Endothelial cell of umbilical vein (primary cell): ENCODE data around the gene ADAMTS14. TPM values are rescaled to one million over a fixed set of nuclear protein-coding genes. Genes with fewer than 3 reads are reported as not detected.

ENCODE experiments used
- BruUV-seq: library from RNA; stranded (reverse); fragments of 400-500 nt; replicated peaks from 2 replicates; lab custom pipeline; 2021; lab: Mats Ljungman, UMichigan
- CTCF ChIA-PET: fragments of 300-600, 350-600 bp; sonication (Branson Sonifier 250); formaldehyde crosslinking; loops from one replicate; lab custom pipeline; 2021; ENCODE audit warnings: antibody characterized with exemption, inconsistent platforms; lab: Charles Lee
- POLR2A ChIA-PET: fragments of 300-600, 350-600 bp; sonication (Branson Sonifier 250); formaldehyde crosslinking; loops from one replicate; lab custom pipeline; 2021; ENCODE audit warnings: antibody characterized with exemption, inconsistent platforms; lab: Charles Lee
- DNase-seq: peaks from one replicate; pipeline ENCODE4 v3.0.0-alpha.2; 2011; ENCODE audit warnings: low read depth, low spot score
- FAIRE-seq: peaks from 2 replicates; lab custom pipeline; 2011; peaks lifted over from hg19 to GRCh38; lab: Jason Lieb, UNC
- H2AFZ ChIP-seq: 2 replicates; pipeline ENCODE4 v1.6.0; 2012; ENCODE audit warnings: low read depth, low read length, control low read depth, inconsistent platforms
- H3K27ac ChIP-seq: 2 replicates; pipeline ENCODE4 v1.5.1; 2011; ENCODE audit warnings: low read depth, mild to moderate bottlenecking, control low read depth, low read length, moderate library complexity; ENCODE audit not compliant: insufficient read depth
- H3K27me3 ChIP-seq, 2 experiments: 2 replicates each; pipeline versions ENCODE4 v1.6.0 to v1.6.1; 2011; ENCODE audit warnings: low read length in 2 of 2, mixed read lengths in 1 of 2; ENCODE audit not compliant: control insufficient read depth in 2 of 2, insufficient read depth in 2 of 2
- H3K36me3 ChIP-seq, 2 experiments: 2 replicates in 1 of 2; 3 replicates in 1 of 2; pipeline ENCODE4 v1.5.1; 2011; ENCODE audit warnings: low read length in 2 of 2, mild to moderate bottlenecking in 1 of 2, moderate library complexity in 1 of 2; ENCODE audit not compliant: control insufficient read depth in 2 of 2, insufficient read depth in 2 of 2; ENCODE audit errors: extremely low read depth in 1 of 2
- H3K4me1 ChIP-seq: 3 replicates; pipeline ENCODE4 v1.5.1; 2011; ENCODE audit warnings: mild to moderate bottlenecking, low read length; ENCODE audit not compliant: control insufficient read depth, insufficient read depth; ENCODE audit errors: extremely low read depth
- H3K4me2 ChIP-seq: 2 replicates; pipeline ENCODE4 v1.6.1; 2011; ENCODE audit warnings: low read length, control low read depth, mixed read lengths; ENCODE audit not compliant: insufficient read depth
- H3K4me3 ChIP-seq, 3 experiments: fragments of 200-600 bp in 1 of 3; sonication (generic), shearing (Covaris generic) in 1 of 3; replicated peaks in 1 of 3; 2 replicates each; pipeline ENCODE4 v1.5.1; 2011 to 2016; ENCODE audit warnings: control low read depth in 3 of 3, low read length in 3 of 3, mild to moderate bottlenecking in 2 of 3, inconsistent platforms in 1 of 3, low read depth in 1 of 3, moderate library complexity in 1 of 3; ENCODE audit not compliant: insufficient read depth in 1 of 3
- H3K79me2 ChIP-seq: 2 replicates; pipeline ENCODE4 v1.6.0; 2012; ENCODE audit warnings: low read length, inconsistent platforms; ENCODE audit not compliant: control insufficient read depth, insufficient read depth
- H3K9ac ChIP-seq: replicated peaks from 2 replicates; pipeline ENCODE3; 2011; ENCODE audit warnings: low read length, control low read depth; ENCODE audit not compliant: insufficient read depth; ENCODE audit errors: extremely low read depth
- H3K9me1 ChIP-seq: replicated peaks from 3 replicates; pipeline ENCODE4 v1.6.0; 2011; ENCODE audit warnings: mild to moderate bottlenecking, low read length; ENCODE audit not compliant: control insufficient read depth, insufficient read depth; ENCODE audit errors: extremely low read depth
- H3K9me3 ChIP-seq: replicated peaks from 2 replicates; pipeline ENCODE4 v1.5.1; 2012; ENCODE audit warnings: low read length, inconsistent platforms; ENCODE audit not compliant: control insufficient read depth, insufficient read depth
- H4K20me1 ChIP-seq: replicated peaks from 2 replicates; pipeline ENCODE3; 2011; ENCODE audit warnings: mild to moderate bottlenecking, low read length; ENCODE audit not compliant: control insufficient read depth, insufficient read depth; ENCODE audit errors: extremely low read depth
- CTCF ChIP-seq, 2 donors: IDR thresholded peaks; 1 replicate in 1 of 2; 2 replicates in 1 of 2; pipeline ENCODE4 v1.5.1; 2011; ENCODE audit warnings: low read length in 2 of 2, mild to moderate bottlenecking in 2 of 2, moderate library complexity in 2 of 2, control low read depth in 1 of 2, inconsistent platforms in 1 of 2, low read depth in 1 of 2; ENCODE audit not compliant: insufficient read depth in 1 of 2; ENCODE audit errors: extremely low read depth in 1 of 2
- EZH2 ChIP-seq: IDR thresholded peaks from 2 replicates; pipeline ENCODE4 v1.6.1; 2012; ENCODE audit warnings: borderline replicate concordance, low read depth, mild to moderate bottlenecking, moderate library complexity, low read length, inconsistent platforms; ENCODE audit not compliant: severe bottlenecking
- FOS ChIP-seq: IDR thresholded peaks from 2 replicates; pipeline ENCODE4 v1.6.1; 2011; ENCODE audit warnings: mild to moderate bottlenecking, low read length, moderate library complexity, borderline replicate concordance; ENCODE audit not compliant: insufficient read depth
- GATA2 ChIP-seq: IDR thresholded peaks from 2 replicates; pipeline ENCODE4 v1.7.0; 2011; ENCODE audit warnings: low read depth, mild to moderate bottlenecking, moderate library complexity, mixed read lengths, low read length; ENCODE audit not compliant: insufficient read length, insufficient read depth
- JUN ChIP-seq: IDR thresholded peaks from 2 replicates; pipeline ENCODE4 v1.6.1; 2011; ENCODE audit warnings: borderline replicate concordance, low read depth; ENCODE audit not compliant: insufficient read length, insufficient read depth
- MAX ChIP-seq: IDR thresholded peaks from 2 replicates; pipeline ENCODE4 v1.6.1; 2011; ENCODE audit not compliant: insufficient read depth, insufficient read length
- MYC ChIP-seq: IDR thresholded peaks from one replicate; pipeline ENCODE4 v1.6.1; 2011; ENCODE audit warnings: mild to moderate bottlenecking, low read depth, low read length
- POLR2A ChIP-seq: IDR thresholded peaks from 2 replicates; pipeline ENCODE4 v1.6.1; 2012; ENCODE audit warnings: low read depth, mild to moderate bottlenecking, control low read depth, low read length
- POLR2AphosphoS5 ChIP-seq: IDR thresholded peaks from 2 replicates; pipeline ENCODE4 v1.6.1; 2012; ENCODE audit warnings: low read depth, mild to moderate bottlenecking, control low read depth, low read length, moderate library complexity; ENCODE audit not compliant: insufficient read depth
- dilution Hi-C: fragments of 300-500 bp; cut with MboI; formaldehyde crosslinking; loops from one replicate; pipeline ENCODE4 v1.15.0; 2019; ENCODE audit warnings: low sequenced_read_pairs; ENCODE audit not compliant: extremely low pct_ligation_motif_present
- intact Hi-C: fragments of 100-400 bp; cut with micrococcal nuclease; formaldehyde crosslinking; loops from one replicate; pipeline ENCODE4 v1.10.0; 2022
- polyA plus RNA-seq, 4 experiments: library from polyadenylated mRNA; depleted of rRNA in 3 of 4; stranded (reverse) in 3 of 4; unstranded in 1 of 4; fragments of >200 nt; gene quantifications; 2 replicates each; pipeline versions ENCODE4 v1.2.1 to v1.2.3, GENCODE V29; 2011 to 2012; ENCODE audit warnings: missing spikeins in 1 of 4
- total RNA-seq: library from RNA; stranded (reverse); gene quantifications from 2 replicates; pipeline ENCODE4 v1.2.3, GENCODE V29; 2021

Gene ADAMTS14
- total and polyA plus RNA-seq, 2 donors (not counting 3 experiments of a cell fraction or from before 2014, with no cell fraction given), result not detected

- BruUV-seq, result no TSS peak
- Histone ChIP-seq H3K36me3 (no peaks in the 10 kb centered on the region), H3K79me2 (no peaks in the 10 kb centered on the region), H3K4me2 (no peak overlapping the region), H3K4me3 (no peak overlapping the region), H3K9me1 (no peaks in the 10 kb centered on the region), H4K20me1 (no peaks in the 10 kb centered on the region), H3K9me3 (no peaks in the 10 kb centered on the region), H2AFZ (no peak overlapping the region), H3K4me1 (no peaks in the 10 kb centered on the region), H3K9ac (no peak overlapping the region), H3K27ac (no peak overlapping the region), H3K27me3 (peaks cover 0 to 3% of the 10 kb centered on the region in 2 experiments)
- DNase-seq (no peak), FAIRE-seq (no peak)
- dilution Hi-C loops, result no loop called here
- CTCF ChIA-PET, result interaction anchor here (1.2 kb wide), 1 partner anchor 9 kb away, joined by 3 read pairs; no protein-coding TSS in a partner anchor
- POLR2A ChIA-PET, result no interaction called here
- intact Hi-C loops, result no loop called here
- TF ChIP-seq JUN, result no peak
- TF ChIP-seq POLR2AphosphoS5, result no peak
- TF ChIP-seq MAX, result no peak
- TF ChIP-seq MYC, result no peak
- no peak for TF ChIP-seq GATA2
- TF ChIP-seq EZH2, result no peak
- no peak for TF ChIP-seq FOS
- TF ChIP-seq CTCF (IDR thresholded peaks at IDR 0.05; ENCODE audit: extremely low read depth in 1 of 2, insufficient read depth in 1 of 2, low read depth in 1 of 2, low read length in 2 of 2), result no peak
- TF ChIP-seq POLR2A, result no peak
These were observed 77.5 kb downstream of the ADAMTS14 start for GRCh38 chr10:70749756-70750155.
